Fibroblast of pulmonary artery (primary cell): ENCODE data around the gene RPL18.
"Not testable (repeated sequence)": the region's sequence is repeated elsewhere in the genome, so short reads cannot be mapped to it uniquely, and the experiment has no call there.

ENCODE experiments used
- DNase-seq: peaks from one replicate; pipeline ENCODE4 v3.0.0-alpha.2; 2010; ENCODE audit warnings: low read depth
- H3K4me3 ChIP-seq: replicated peaks from 2 replicates; pipeline ENCODE4 v1.5.1; 2011; ENCODE audit warnings: low read depth, mild to moderate bottlenecking, control low read depth, low read length, moderate library complexity
- TF ChIP-seq, protein P1 (sequence below): IDR thresholded peaks from 2 replicates; pipeline ENCODE4 v1.5.1; 2011; ENCODE audit warnings: mild to moderate bottlenecking, control low read depth, low read length, inconsistent platforms; ENCODE audit errors: missing control alignments

RPL18 gene

GRCh38 chr19:48660852-48661710, 42.1 kb upstream of the RPL18 start:
- no peak overlapping the region for H3K4me3 ChIP-seq
- DNase-seq, result peak; percentile 92
- TF ChIP-seq, protein P1, sequence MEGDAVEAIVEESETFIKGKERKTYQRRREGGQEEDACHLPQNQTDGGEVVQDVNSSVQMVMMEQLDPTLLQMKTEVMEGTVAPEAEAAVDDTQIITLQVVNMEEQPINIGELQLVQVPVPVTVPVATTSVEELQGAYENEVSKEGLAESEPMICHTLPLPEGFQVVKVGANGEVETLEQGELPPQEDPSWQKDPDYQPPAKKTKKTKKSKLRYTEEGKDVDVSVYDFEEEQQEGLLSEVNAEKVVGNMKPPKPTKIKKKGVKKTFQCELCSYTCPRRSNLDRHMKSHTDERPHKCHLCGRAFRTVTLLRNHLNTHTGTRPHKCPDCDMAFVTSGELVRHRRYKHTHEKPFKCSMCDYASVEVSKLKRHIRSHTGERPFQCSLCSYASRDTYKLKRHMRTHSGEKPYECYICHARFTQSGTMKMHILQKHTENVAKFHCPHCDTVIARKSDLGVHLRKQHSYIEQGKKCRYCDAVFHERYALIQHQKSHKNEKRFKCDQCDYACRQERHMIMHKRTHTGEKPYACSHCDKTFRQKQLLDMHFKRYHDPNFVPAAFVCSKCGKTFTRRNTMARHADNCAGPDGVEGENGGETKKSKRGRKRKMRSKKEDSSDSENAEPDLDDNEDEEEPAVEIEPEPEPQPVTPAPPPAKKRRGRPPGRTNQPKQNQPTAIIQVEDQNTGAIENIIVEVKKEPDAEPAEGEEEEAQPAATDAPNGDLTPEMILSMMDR, result no peak

DNA sequence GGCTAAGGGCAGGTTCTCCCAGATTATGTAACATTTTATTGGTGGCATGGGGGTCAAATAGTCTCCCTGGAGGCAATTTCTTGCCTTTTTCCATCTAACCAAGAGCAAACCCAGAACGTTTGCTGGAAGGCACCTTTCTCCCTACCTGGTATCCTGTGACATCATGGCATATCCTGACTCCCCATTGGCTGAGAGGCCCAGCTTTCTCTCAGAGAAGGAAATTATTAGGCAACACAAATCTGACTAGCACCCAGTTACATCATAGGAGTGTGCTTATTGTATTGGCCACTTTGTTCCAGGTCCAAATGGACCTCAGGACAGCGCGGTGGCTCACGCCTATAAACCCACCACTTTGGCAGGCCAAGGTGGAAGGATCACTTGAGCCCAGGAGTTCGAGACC, 40.8 kb upstream of the RPL18 start:
- DNase-seq, result peak; percentile 41
- TF ChIP-seq, protein P1, result no peak
- no peak overlapping the region for H3K4me3 ChIP-seq

- no peak for DNase-seq
- TF ChIP-seq, protein P1, result no peak
- no peak overlapping the region for H3K4me3 ChIP-seq
Measured at GRCh38 chr19:48658483-48658882, 39.5 kb upstream of the RPL18 start.

- DNase-seq, H3K4me3 ChIP-seq: not testable (repeated sequence)
Measured at GRCh38 chr19:48657828-48658227, 38.9 kb upstream of the RPL18 start.

- DNase-seq, result peak; percentile 82
- no peak overlapping the region for H3K4me3 ChIP-seq
- TF ChIP-seq, protein P1, result no peak
Measured at GRCh38 chr19:48656840-48657474, 38.0 kb upstream of the RPL18 start.

GRCh38 chr19:48654299-48655059, 35.5 kb upstream of the RPL18 start:
- H3K4me3 ChIP-seq, result no peak overlapping the region
- TF ChIP-seq, protein P1, result no peak
- DNase-seq, result no peak

DNA sequence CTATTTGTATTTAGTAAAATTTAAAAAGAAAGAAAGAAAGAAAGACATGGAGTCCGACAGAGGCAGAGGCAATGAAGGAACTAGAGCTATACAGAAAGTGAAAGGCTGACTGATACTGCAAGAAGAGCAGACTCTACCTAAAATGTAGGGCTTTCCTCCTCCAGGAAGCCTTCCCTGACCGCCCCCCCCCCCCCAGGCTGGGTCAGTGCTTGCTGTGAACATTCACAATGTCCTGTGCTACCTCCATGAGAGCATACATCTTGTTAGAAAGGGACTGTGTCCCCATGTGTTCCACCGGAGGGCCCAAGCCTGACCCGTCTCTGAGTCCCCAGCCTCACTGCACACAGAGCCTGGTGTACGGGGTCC, 32.7 kb upstream of the RPL18 start:
- DNase-seq, result no peak
- H3K4me3 ChIP-seq, result no peak overlapping the region
- TF ChIP-seq, protein P1, result no peak
